Nephron (organoid): Measurements from ENCODE around the gene GSTT4.

Source experiments
- H3K27ac Mint-ChIP-seq, 3 experiments: 2 replicates each; pipeline ENCODE4 v1.8.0; 2020; ENCODE audit warnings: mixed read lengths in 3 of 3, mild to moderate bottlenecking in 2 of 3, moderate library complexity in 1 of 3
- H3K27me3 Mint-ChIP-seq: 2 replicates; pipeline ENCODE4 v1.8.0; 2021; ENCODE audit warnings: low read depth, mild to moderate bottlenecking, moderate library complexity, mixed read lengths
- H3K36me3 Mint-ChIP-seq: 2 replicates; pipeline ENCODE4 v1.8.0; 2020; ENCODE audit warnings: low read depth, mixed read lengths
- H3K4me1 Mint-ChIP-seq: 2 replicates; pipeline ENCODE4 v1.8.0; 2020; ENCODE audit warnings: mixed read lengths
- H3K4me3 Mint-ChIP-seq, 3 experiments: 2 replicates each; pipeline ENCODE4 v1.8.0; 2020; ENCODE audit warnings: mild to moderate bottlenecking in 3 of 3, mixed read lengths in 3 of 3, moderate library complexity in 2 of 3
- H3K9me3 Mint-ChIP-seq: 2 replicates; pipeline ENCODE4 v1.8.0; 2020; ENCODE audit warnings: mixed read lengths
- CTCF ChIP-seq, 3 experiments: fragments of 200-600 bp; sonication (generic); IDR thresholded peaks; one replicate each; pipeline ENCODE4 v1.5.0; 2021; ENCODE audit warnings: antibody characterized with exemption in 3 of 3; ENCODE audit not compliant: unreplicated experiment in 3 of 3

Gene GSTT4

DNA sequence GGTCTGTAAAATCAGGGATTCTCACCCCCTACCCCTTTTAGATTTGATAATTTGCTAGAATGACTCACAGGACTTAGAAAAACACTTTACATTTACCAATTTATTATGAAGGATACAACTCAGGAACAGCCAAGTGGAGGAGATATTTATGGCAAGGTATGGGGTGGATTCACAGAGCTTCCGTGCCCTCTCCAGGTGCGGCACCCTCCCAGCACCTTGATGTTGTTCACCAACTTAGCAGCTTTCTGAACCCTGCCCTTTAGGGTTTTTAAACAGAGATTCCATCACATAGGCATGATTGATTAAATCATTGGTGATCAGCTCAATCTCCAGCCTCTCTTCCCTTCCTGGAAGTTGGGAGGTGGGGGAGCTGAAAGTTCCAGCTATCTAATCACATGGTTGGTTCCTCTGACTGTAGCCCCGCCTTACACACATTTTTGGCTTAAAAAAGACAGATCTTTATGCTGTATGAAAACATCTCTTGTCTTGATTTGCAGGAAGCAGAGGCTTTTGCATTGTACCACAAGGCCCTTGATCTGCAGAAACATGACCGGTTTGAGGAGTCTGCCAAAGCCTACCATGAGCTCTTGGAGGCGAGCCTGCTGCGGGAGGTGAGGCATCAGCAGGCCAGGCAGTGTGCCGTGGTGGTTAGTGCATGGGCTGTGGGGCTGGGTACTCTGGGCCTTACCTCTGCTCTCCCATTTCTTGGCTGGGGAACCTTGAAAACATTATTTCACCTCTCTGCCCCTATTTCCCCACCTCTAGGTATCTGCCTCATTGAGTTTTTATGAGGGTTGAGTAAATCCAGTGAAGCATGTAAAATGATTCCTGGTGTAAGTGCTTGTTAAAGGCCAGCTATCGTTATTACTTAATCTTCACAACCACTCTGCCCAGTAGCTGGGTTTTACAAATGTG, 32.9 kb upstream of the GSTT4 start:
- Mint-ChIP-seq H3K4me1 (no peaks in the 10 kb centered on the region), H3K27ac (no peak overlapping the region), H3K27me3 (no peaks in the 10 kb centered on the region), H3K36me3 (peaks cover 43% of the 10 kb centered on the region), H3K9me3 (no peaks in the 10 kb centered on the region), H3K4me3 (no peak overlapping the region)
- no peak for TF ChIP-seq CTCF (IDR thresholded peaks at IDR 0.05; ENCODE audit: unreplicated experiment in 3 of 3)

DNA sequence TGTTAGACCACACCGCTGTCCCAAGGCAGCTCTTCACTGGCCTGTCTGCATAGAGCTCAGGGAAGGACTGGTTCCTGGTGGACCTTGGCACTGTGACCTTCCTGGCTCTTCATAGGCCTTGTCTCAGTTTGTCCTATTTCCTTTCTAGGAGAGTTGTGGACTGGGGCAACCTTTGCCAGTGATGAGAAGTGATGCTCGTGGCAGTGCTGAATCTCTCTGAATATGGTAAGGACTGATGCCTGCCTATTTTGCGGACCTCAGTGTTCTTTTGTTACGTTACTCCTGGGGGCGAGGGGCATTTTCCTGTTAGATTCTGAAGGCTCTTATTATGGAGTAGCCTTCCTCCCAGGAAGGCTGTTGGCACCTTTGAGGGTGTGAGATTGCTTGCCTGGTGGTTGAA, 30.0 kb upstream of the GSTT4 start:
- TF ChIP-seq CTCF (IDR thresholded peaks at IDR 0.05; ENCODE audit: unreplicated experiment in 3 of 3), result no peak
- Mint-ChIP-seq H3K36me3 (peaks cover 32% of the 10 kb centered on the region), H3K27ac (no peak overlapping the region), H3K4me1 (peaks cover 6% of the 10 kb centered on the region), H3K27me3 (no peaks in the 10 kb centered on the region), H3K9me3 (no peaks in the 10 kb centered on the region), H3K4me3 (no peak overlapping the region)

DNA sequence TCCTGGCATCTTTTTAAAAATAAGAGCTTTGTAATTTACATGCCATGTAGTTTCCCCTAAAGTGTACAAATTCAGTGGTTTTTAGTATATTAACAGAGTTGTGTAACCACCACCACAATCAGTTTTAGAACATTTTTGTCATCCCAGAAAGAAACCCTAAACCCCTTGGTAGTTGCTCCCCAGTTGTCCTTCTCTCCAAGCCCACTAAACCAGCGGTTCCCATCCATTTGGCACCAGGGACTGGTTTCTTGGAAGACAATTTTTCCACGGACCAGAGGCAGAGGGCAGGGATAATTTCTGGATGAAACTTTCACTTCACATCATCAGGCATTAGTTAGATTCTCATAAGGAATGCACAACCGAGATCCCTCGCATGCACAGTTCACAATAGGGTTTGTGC, 28.5 kb upstream of the GSTT4 start:
- TF ChIP-seq CTCF (IDR thresholded peaks at IDR 0.05; ENCODE audit: unreplicated experiment in 3 of 3), result no peak
- no peak overlapping the region for H3K4me3 Mint-ChIP-seq
- H3K9me3 Mint-ChIP-seq, result no peaks in the 10 kb centered on the region
- peaks cover 12% of the 10 kb centered on the region for H3K4me1 Mint-ChIP-seq
- H3K36me3 Mint-ChIP-seq, result peaks cover 23% of the 10 kb centered on the region
- H3K27ac Mint-ChIP-seq, result no peak overlapping the region
- H3K27me3 Mint-ChIP-seq, result no peaks in the 10 kb centered on the region

- Mint-ChIP-seq H3K36me3 (peaks cover 21% of the 10 kb centered on the region), H3K9me3 (no peaks in the 10 kb centered on the region), H3K27ac (no peak overlapping the region), H3K4me1 (peaks cover 17% of the 10 kb centered on the region), H3K27me3 (no peaks in the 10 kb centered on the region), H3K4me3 (no peak overlapping the region)
- no peak for TF ChIP-seq CTCF (IDR thresholded peaks at IDR 0.05; ENCODE audit: unreplicated experiment in 3 of 3)
These were observed 25.0 kb upstream of the GSTT4 start for GRCh38 chr22:24030186-24030702.

GRCh38 chr22:24029304-24029703, 24.1 kb upstream of the GSTT4 start:
- peaks cover 8% of the 10 kb centered on the region for H3K9me3 Mint-ChIP-seq
- peaks cover 17% of the 10 kb centered on the region for H3K4me1 Mint-ChIP-seq
- no peak overlapping the region for H3K27ac Mint-ChIP-seq
- no peak for TF ChIP-seq CTCF (IDR thresholded peaks at IDR 0.05; ENCODE audit: unreplicated experiment in 3 of 3)
- H3K27me3 Mint-ChIP-seq, result no peaks in the 10 kb centered on the region
- peaks cover 30% of the 10 kb centered on the region for H3K36me3 Mint-ChIP-seq
- H3K4me3 Mint-ChIP-seq, result no peak overlapping the region

GRCh38 chr22:24028533-24028932, 23.3 kb upstream of the GSTT4 start:
- Mint-ChIP-seq H3K4me3 (no peak overlapping the region), H3K27ac (no peak overlapping the region), H3K27me3 (no peaks in the 10 kb centered on the region), H3K4me1 (peaks cover 17% of the 10 kb centered on the region), H3K9me3 (peaks cover 12% of the 10 kb centered on the region), H3K36me3 (peaks cover 33% of the 10 kb centered on the region)
- no peak for TF ChIP-seq CTCF (IDR thresholded peaks at IDR 0.05; ENCODE audit: unreplicated experiment in 3 of 3)
